Epithelial cell of prostate (primary cell): ENCODE data around the gene KRT26.
"Not testable (repeated sequence)": the region's sequence is repeated elsewhere in the genome, so short reads cannot be mapped to it uniquely, and the experiment has no call there.

ENCODE experiments used
- DNase-seq: peaks from one replicate; pipeline ENCODE4 v3.0.0-alpha.2; 2011; ENCODE audit warnings: low read depth, low spot score
- H3K27ac ChIP-seq: fragments of 450-650 bp; 2 replicates; pipeline ENCODE4 v1.5.1; 2017; ENCODE audit warnings: mild to moderate bottlenecking

KRT26 gene, protein sequence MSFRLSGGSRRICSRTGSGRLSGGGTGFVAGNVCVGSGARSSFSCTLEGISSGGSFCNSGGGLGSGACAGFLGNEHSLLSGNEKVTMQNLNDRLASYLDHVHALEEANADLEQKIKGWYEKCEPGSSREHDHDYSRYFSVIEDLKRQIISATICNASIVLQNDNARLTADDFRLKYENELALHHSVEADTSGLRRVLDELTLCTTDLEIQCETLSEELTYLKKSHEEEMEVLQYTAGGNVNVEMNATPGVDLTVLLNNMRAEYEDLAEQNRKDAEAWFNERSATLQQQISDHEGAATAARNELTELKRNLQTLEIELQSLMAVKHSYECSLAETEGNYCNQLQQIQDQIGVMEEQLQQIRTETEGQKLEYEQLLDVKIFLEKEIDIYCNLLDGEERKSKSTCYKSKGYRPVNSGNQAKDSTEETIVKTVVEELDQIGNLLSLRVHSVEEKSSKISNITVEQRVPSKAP

DNA sequence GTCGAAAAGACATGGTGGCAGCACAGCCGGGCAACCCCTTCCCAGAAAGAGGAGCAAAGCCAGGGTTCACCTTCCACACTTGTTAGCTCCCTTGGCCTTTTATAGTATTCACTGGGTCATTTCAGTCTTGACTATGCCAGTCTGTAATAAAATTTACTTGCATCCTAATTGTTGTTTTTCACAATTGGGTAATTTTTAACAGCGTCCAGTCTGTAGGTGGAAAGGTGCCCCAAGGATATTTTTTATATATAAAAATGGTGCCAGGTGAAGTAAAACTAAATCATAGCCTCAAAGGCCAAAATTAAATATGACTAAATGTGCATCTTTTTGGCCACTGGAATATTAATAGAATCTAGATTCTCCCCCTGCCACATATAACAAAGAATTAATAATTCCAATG lies at the start of gene KRT26:
KRT26 (minus strand) TSS at position 101 of the 400 bp plus-strand sequence; CDS start at position 13, 88 bp downstream.
- no peak for DNase-seq

DNA sequence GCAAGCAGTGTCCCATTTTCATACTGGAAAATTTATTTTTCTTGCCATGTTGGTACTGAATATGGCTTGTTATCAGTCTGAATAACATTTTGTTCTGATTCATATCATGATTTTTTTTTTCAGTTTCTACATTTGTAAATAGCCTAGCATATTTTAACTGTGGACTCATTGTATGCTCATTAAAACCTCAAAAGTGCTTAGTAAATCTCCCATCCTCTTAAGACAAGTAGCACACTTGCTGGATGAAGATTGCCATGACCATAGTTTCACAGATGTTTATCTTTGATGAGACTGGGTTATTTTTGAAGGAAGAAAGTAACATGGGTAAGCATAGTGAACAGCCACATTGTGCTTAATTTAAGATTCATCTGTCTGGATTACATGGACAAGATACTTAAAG lies 49.5 kb upstream of the KRT26 start:
- no peak for DNase-seq
- H3K27ac ChIP-seq, result no peak overlapping the region

More for the DNA sequence above, at the start of gene KRT26:
- H3K27ac ChIP-seq, result no peak within 1 kb of the TSS

DNA sequence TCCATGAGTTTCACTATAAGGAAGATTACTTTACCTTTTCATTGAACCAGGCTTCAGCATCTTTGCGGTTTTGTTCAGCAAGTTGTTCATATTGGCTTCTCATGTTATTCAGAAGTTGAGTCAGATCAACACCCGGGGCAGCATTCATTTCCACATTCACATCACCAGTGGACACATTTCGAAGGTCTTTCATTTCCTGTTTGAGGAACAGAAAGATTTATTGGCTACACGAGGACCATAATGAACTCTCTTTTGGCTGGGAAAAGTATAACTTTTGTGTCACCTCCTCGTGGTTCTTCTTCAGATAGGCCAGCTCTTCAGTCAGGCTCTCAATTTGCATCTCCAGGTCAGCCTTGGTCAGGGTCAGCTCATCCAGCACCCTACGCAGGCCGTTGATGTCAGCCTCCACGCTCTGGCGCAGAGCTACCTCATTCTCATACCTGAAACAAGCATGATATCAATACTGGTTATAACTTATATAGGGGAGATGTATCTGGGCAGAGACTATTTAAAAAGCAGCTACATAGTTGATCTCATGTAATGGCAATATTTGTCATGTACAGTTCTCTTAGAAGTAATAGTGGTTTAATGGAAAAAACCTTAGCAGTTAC lies 48.3 kb upstream of the KRT26 start:
- DNase-seq, result no peak
- H3K27ac ChIP-seq, result peak overlapping the region; percentile 84

DNA sequence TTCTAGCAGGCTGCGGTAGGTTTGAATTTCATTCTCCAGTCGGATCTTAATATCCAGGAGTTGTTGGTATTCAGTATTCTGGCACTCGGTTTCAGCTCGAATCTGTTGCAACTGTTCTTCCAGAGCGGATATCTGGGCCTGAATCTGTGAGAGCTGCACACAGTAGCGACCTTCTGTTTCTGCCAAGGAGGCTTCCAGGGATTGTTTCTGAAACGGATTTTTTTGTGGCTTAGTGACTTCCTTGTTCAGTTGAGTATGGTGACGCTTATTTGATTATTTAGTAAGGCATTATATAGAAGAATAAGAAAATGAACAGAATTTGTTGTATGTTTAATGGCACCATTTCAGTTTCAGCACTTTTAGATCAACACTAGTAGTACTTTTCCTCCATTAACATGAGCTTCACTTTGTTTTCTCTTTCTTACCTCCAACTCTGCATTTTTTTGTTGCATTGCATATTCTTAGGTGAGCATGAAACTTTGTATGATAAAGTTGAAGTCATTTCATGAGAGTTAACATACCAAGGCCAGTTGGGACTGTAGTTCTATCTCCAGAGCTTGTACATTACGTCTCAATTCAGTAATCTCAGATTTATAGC lies 47.6 kb upstream of the KRT26 start:
- H3K27ac ChIP-seq, result peak overlapping the region; percentile 84
- DNase-seq, result no peak

DNA sequence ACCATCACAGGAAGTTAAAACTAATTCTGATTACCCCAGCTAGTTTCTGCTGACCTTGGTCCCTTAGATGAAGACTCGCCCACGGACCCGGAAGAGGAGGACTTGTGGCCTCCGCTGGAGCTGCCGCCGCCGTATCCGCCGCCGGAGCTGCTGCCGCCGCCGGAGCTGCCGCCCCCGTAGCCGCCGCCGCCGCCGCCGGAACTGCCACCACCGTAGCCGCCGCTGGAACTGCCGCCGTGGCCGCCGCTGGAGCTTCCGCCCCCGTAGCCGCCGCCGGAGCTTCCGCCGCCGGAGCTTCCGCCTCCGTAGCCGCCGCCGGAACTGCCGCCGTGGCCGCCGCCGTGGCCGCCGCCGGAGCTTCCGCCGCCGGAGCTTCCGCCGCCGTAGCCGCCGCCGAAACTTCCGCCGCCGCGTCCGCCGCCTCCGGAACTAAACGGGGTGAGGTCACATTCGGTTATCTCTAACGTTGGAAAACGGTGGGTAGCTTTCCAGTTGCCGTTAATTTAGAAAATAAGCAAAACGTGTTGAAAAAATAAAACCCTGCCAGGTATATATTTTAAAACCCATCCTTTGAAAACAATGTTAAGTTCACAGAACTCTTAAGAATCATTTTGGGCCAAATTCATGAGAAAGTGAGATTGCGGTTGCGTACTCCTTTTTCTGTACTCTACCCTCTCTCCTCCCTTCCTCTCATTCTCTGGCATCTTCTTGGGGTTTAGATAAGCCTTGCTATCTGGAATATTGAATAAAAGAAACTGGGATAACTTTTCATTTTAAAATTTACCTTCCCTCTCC lies 46.9 kb upstream of the KRT26 start:
- no peak for DNase-seq
- peak overlapping the region; percentile 84 for H3K27ac ChIP-seq

DNA sequence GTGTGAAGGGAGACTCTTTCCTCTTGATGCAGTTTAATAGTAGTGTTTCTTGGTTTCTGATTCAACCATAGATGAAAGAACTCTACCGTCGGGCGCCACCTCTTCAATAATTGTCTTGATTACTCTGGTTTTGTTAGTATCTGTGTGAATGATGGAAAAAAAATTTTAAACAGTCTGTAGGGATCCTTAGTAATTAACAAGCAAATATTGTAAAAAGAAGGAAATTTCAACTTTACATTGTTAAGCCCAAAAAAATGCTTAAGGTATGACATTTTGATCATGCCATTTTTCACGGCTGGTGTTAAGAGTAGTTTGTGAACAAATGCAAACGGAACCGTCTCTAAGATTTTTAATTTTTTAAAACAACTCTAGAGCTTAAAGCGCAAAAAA lies 46.3 kb upstream of the KRT26 start:
- peak overlapping the region; percentile 84 for H3K27ac ChIP-seq
- no peak for DNase-seq

DNA sequence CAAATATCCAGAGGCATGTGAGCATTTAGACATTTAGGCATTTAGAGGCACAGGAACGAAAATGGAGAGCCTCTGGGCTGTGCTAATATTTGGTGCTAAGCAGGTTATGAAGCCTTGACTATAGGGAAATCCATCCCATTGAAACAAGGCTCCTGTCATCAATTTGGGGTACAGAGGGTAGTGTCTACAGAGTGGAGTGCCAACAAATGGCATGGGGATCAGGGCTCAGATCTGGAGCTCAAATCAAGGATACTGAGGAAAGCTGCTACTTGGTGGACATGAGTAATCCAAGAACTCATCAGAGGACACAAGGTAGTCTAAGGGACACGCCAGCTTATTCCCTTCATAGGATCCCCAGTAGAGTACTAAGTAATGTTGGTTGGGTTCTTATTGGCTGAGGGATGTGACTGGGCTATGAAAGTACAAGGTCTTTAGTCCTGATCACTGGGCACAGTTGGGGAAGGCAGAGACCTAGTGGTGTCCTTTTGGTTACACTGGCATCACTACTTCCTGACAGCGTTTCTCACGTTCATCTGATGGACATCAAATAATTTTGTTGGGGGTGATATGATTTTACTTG lies 45.2 kb upstream of the KRT26 start:
- no peak for DNase-seq
- H3K27ac ChIP-seq, result no peak overlapping the region

DNA sequence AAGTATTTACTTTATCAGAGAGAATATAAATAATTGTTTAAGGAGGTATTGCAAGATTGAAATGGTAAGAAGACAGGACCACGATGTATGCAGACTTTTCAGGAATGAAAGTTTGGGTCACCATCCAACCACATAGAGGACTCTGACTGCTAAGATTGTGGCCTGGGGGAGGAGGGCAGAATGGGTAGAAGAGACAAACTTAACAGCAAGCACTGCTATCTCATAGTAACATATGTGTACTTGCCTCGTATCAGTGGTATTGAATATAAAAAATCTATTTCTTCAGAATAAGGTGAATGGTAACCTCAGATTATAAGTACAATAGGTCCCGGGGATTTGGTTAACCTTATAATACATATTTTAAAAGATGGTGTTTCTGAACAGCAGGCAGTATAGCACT lies 44.6 kb upstream of the KRT26 start:
- DNase-seq, result no peak
- H3K27ac ChIP-seq, result no peak overlapping the region

DNA sequence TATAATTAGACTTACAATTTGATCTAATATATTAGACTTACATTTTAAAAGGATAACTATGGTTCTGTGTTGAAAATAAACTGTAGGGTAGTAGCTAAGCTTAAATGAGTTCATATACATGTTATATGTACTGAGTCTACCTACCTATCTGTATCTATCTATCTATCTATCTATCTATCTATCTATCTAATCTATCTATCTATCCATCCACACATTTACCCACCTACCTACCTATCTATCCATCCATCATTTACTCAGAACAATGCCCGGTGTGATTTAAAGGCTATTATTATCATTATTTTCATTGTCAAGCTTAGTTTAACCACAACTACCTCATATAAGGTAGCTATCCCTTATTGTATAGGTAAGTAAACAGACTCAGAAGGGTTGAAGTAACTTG lies 43.4 kb upstream of the KRT26 start:
- no peak for DNase-seq
- no peak overlapping the region for H3K27ac ChIP-seq

DNA sequence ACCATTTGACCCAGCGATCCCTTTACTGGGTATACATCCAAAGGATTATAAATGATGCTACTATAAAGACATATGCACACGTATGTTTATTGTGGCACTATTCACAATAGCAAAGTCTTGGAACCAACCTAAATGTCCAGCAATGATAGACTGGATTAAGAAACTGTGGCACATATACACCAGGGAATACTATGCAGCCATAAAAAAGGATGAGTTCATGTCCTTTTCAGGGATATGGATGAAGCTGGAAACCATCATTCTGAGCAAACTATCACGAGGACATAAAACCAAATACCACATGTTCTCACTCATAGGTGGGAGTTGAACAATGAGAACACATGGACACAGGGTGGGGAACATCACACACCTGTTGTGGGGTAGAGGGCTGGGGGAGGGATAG lies 42.7 kb upstream of the KRT26 start:
- not testable (repeated sequence) for DNase-seq, H3K27ac ChIP-seq

DNA sequence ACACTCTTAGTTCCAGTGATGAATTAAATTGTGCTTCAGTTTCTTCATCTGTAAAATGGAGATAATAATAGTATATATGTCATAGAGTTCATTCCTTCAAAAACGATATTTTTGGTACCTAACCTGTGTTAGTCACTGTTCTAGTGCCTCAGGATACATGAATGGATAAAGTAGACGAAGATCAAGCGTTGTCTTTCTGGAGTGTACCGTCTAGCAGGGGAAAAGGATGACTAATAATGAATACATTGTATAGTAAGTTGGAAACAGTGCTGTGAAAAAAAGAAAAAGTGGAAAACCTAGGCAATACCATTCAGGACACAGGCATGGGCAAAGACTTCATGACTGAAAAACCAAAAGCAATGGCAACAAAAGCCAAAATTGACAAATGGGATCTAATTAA lies 41.8 kb upstream of the KRT26 start:
- peak; percentile 63 for DNase-seq

DNA sequence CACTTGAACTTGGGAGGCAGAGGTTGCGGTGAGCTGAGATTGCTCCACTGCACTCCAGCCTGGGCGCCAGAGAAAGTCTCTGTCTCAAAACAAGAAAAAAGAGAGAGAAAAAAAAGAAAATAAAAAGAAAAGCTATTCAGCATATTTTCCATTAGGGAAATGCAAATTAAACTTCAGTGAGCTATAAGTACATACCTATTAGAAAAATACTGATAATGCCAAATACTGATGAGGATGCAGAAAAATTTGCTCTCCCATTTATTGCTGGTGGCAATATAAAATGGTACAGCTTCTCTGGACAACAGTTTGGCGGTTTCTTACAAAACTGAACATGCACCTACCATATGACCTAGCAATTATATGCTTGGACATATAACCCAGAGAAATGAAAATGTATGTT lies 40.6 kb upstream of the KRT26 start:
- DNase-seq, result no peak
- no peak overlapping the region for H3K27ac ChIP-seq

More for the DNA sequence above, 41.8 kb upstream of the KRT26 start:
- H3K27ac ChIP-seq, result peak overlapping the region; percentile 5

DNA sequence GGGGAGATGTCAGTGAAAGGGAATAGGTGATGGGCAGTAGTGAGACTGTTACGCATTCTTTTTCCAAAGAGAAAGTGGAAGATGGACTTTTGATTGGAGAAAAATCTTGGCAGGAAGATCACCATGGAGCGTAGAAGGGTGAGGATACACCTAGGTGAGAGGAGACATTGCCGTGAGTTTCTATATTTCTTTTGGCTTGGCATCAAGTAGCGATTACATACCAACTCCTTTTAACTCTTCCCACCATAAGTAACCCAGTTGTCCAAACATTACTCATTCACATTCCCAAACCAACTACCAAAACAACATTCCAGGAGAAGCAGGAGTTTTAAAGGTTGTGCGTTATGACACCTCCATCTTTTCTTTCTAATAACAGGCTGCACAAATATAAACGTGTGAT lies 38.5 kb upstream of the KRT26 start:
- no peak for DNase-seq
- H3K27ac ChIP-seq, result peak overlapping the region; percentile 2

DNA sequence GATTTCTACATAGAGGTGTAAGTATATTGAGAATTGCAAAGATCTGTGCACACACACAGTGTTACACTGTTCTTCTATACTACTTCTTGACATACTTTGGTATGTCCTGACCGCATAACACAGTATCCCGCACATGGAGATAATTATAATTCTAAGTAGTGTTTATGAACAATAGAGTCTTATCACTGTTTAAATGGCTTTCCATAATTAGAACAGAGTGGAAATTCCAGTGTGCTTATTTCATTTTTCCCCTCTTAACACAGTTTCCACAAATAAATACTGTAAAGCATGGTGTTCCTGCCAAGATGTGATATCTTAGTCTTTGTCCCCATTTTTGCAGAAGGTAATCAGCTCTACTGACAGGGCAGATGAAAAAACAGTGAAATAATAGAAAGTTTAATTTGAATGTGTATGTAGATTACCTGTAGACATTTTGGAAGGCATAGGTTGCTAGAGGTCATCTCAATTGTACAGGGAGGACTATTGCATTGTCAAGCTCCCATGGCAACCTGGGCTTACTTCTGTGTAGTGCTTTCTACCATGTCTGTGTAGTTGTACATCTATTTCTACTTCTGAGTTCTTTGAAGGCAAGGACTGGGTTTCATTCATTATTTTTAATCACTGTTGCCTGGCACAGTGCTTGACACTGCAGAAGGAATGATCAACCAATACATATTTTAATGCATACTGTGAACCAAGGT lies 37.9 kb upstream of the KRT26 start:
- peak overlapping the region; percentile 2 for H3K27ac ChIP-seq
- DNase-seq, result no peak

DNA sequence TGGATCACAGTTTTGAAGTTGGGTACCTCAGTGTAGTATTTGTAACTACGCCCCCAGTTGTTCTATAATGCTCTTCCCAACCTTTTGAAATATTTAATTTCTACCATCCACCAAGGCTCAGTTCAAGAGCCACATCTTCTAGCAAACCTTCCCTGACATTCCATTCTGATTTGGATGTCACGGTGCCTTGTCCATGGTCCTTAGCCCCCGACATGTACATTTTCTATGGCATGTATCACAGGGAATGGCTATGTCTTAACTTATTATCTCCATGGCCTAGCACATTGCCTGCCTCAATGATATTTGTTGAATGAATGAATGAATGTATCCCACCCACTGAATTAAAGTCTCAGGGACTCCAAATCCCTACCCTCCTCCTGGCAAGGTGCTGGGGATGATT lies 34.1 kb upstream of the KRT26 start:
- H3K27ac ChIP-seq, result no peak overlapping the region
- no peak for DNase-seq

DNA sequence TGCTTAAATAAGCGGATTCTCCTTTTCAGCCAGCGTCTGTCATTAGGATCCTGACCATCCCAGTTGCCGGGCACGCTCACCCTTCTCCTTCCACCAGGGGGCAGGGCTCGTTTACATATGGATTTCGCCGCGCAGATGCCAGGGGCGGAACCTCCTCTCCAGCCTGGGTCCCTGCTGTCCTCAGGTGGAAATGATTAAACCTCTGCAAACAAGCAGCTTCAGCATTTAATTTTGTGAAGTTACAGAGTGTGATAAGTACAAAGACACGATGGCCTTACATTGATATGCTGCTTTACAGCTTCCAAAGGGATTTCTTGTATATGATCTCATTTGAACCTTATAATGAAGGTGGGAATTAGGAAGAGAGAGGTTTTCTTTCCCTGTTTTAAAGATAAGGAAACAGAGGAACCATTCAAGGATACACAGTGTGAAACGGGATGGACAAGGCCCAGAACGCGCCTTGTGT lies 31.6 kb upstream of the KRT26 start:
- DNase-seq, result no peak
- no peak overlapping the region for H3K27ac ChIP-seq

DNA sequence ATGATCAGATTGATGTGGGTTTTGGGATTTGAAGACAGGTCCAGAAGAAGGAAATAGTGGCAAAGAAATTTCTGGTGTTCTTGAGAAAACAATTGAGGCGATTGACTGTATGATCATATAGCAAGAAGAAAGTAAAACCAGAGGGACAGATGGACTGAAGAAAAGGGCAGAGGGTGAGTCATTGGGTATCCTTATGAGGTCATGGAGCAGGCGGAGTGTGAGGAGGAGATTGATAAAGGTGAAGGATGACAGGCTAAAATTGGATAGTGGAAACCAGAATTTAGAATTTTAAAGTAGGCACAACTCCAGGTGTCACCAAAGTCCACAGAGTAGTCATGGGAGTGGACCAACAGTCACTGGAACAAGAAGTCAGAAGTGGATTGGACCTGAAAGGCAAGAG lies 29.2 kb upstream of the KRT26 start:
- H3K27ac ChIP-seq, result no peak overlapping the region
- DNase-seq, result no peak

DNA sequence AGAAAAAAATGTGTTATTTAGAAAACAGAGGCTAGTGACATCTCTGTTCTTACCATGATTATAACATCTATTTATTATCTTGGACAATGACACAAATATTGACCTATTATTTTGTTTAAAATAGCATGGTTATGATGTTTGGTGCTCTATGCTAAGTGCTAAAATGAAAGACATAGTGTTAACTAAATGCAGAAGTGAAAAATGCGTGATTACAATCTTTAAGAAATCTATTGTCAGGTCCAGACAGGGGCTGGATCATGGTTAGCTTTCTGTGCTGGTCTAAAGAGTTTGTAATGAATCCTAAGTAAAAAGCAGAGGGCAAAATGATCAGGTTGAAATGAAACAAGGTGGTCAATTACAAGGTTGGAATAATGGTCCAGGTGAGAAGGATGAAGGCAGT lies 28.4 kb upstream of the KRT26 start:
- no peak overlapping the region for H3K27ac ChIP-seq
- no peak for DNase-seq

DNA sequence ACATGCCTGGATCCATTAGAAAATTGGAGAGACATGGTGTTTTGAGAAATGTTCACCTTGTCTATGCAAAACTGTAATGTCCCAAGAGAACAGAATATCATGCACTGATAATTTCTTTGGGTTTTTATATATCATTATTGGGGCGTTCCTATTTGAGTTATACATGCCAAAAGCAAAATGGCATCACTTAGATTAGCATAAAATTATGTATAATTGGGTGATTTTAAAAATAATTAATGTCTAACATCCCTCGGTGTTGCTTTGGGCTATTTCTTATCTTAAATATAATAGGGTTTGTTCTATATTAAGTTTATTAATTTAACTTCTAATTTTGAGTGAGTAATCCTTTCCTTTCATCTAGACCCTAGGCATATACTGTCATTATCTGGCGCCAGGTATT lies 27.9 kb upstream of the KRT26 start, which contains the start of gene KRT28:
KRT28 (minus strand) TSS at position 101 of the 400 bp plus-strand sequence; CDS start at position 35, 66 bp downstream.
- H3K27ac ChIP-seq, result no peak within 1 kb of the TSS
- DNase-seq, result no peak
